Body of pancreas (tissue), 4 donors: ENCODE measurements around the gene BMAL1.

ENCODE experiments used
- POLR2A ChIP-seq, 3 donors: fragments of 450-650 bp; IDR thresholded peaks; one replicate each; pipeline ENCODE4 v1.6.1; 2016; ENCODE audit warnings: antibody characterized with exemption in 3 of 3, mild to moderate bottlenecking in 2 of 3
- TF ChIP-seq, protein P1 (sequence below), 7 experiments: fragments of 450-650 bp in 4 of 7; fragments of 200-600 bp in 3 of 7; sonication (generic) in 3 of 7; IDR thresholded peaks; one replicate each; pipeline ENCODE4 v1.5.1; 2016 to 2019; ENCODE audit warnings: antibody characterized with exemption in 7 of 7

DNA sequence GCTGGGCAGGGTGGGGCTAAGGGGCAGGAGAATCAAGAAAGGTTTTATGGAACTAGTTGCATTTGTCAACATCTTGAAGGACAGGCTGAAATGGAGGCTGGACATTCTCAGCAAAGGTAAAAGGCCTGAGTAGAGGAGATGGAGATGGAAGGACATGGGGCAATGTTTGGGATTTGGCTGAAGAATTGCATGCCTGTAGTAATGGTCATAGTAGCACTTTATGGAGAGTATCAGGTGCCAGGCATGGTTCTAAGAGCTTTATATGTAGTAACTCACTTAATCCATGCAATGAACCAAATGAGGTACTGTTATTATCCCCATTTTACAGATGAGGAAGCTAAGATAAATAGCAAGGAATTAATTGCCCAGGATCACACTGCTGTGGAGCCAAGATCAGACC lies 23.9 kb downstream of the BMAL1 start:
- TF ChIP-seq, protein P1, sequence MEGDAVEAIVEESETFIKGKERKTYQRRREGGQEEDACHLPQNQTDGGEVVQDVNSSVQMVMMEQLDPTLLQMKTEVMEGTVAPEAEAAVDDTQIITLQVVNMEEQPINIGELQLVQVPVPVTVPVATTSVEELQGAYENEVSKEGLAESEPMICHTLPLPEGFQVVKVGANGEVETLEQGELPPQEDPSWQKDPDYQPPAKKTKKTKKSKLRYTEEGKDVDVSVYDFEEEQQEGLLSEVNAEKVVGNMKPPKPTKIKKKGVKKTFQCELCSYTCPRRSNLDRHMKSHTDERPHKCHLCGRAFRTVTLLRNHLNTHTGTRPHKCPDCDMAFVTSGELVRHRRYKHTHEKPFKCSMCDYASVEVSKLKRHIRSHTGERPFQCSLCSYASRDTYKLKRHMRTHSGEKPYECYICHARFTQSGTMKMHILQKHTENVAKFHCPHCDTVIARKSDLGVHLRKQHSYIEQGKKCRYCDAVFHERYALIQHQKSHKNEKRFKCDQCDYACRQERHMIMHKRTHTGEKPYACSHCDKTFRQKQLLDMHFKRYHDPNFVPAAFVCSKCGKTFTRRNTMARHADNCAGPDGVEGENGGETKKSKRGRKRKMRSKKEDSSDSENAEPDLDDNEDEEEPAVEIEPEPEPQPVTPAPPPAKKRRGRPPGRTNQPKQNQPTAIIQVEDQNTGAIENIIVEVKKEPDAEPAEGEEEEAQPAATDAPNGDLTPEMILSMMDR (IDR thresholded peaks at IDR 0.05) = no peak
- TF ChIP-seq POLR2A (IDR thresholded peaks at IDR 0.05) = no peak
